ENCODE measurements around the gene NMNAT2. TPM values are rescaled to one million over a fixed set of nuclear protein-coding genes. Genes with fewer than 3 reads are reported as not detected.

The NMNAT2 gene
- total and polyA plus RNA-seq, 10 of the 15 experiments (the other 5 are each of a cell fraction or from before 2014, with no cell fraction given) = 0.02 to 2.0 (median 0.60) TPM

DNA sequence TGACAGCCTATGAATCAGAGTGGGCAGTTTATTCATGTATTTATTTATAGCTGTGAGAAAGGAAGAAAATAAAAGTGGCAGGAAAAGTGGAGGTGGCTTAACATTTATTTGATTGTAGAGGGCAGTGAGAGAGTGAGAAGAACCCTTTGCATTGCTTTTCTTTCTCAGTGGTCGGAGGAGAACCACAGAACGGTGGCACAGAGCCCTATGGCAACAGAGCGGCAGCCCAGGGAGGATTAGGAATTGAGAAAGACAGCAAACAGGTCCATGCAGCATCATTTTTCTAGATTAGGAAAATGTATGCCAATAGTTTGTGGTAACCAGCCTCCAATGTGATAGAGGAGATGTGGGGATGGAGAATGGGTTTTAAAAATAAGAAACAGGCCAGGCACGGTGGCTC, 53.1 kb downstream of the NMNAT2 start:
- peaks cover 0 to 2% of the 10 kb centered on the region in 2 experiments; a peak in 2 of 4 replicates for H3K27me3 ChIP-seq (replicated peaks in 1 of 2; ENCODE audit: control insufficient read depth in 2 of 2, insufficient read depth in 2 of 2, low read length in 1 of 2)
- no peak overlapping the region for H3K9ac ChIP-seq (ENCODE audit: control insufficient read depth, insufficient read depth, low read length)
- H4K20me1 ChIP-seq (ENCODE audit: control insufficient read depth, insufficient read depth) = no peaks in the 10 kb centered on the region
- in situ Hi-C loops (cut with MboI) (no loop called here), intact Hi-C loops (cut with micrococcal nuclease; ENCODE audit: unreplicated experiment) (no loop called here)
- ChIA-PET RAD21 (ENCODE audit: unreplicated experiment) (no interaction called here), CTCF (interaction anchor here (1.1 kb wide), 1 partner anchor 268 kb away, joined by 3 read pairs; no protein-coding TSS in a partner anchor), POLR2A (no interaction called here), SMC1A (ENCODE audit: uncharacterized antibody, unreplicated experiment) (no interaction called here)
- H3K4me3 ChIP-seq = no peak overlapping the region
- H3K4me2 ChIP-seq (ENCODE audit: control insufficient read depth, insufficient read depth) = no peak overlapping the region
- no peak for FAIRE-seq
- ATAC-seq = no peak
- no peak overlapping the region for H2AFZ ChIP-seq (ENCODE audit: control insufficient read depth, low read depth, low read length)
- DNase-seq (ENCODE audit: low read depth, low spot score) = no peak
- TF ChIP-seq, protein P1, sequence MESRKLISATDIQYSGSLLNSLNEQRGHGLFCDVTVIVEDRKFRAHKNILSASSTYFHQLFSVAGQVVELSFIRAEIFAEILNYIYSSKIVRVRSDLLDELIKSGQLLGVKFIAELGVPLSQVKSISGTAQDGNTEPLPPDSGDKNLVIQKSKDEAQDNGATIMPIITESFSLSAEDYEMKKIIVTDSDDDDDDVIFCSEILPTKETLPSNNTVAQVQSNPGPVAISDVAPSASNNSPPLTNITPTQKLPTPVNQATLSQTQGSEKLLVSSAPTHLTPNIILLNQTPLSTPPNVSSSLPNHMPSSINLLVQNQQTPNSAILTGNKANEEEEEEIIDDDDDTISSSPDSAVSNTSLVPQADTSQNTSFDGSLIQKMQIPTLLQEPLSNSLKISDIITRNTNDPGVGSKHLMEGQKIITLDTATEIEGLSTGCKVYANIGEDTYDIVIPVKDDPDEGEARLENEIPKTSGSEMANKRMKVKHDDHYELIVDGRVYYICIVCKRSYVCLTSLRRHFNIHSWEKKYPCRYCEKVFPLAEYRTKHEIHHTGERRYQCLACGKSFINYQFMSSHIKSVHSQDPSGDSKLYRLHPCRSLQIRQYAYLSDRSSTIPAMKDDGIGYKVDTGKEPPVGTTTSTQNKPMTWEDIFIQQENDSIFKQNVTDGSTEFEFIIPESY (IDR thresholded peaks at IDR 0.05) = no peak
- no peak for TF ChIP-seq NFYB (IDR thresholded peaks at IDR 0.05; ENCODE audit: insufficient read depth, low read depth, low read length)
- no peak for TF ChIP-seq SUPT20H (IDR thresholded peaks at IDR 0.05; ENCODE audit: borderline replicate concordance, control insufficient read depth, low read depth, low read length)
- TF ChIP-seq PAX5 (IDR thresholded peaks at IDR 0.05; ENCODE audit: borderline replicate concordance, low read depth, low read length) = no peak
- TF ChIP-seq STAT3 (IDR thresholded peaks at IDR 0.05; ENCODE audit: low read depth, low read length) = no peak
- no peak for TF ChIP-seq CHD4 (IDR thresholded peaks at IDR 0.05)
- no peak for TF ChIP-seq PML (IDR thresholded peaks at IDR 0.05; ENCODE audit: low read length)
- TF ChIP-seq GABPA (IDR thresholded peaks at IDR 0.05; ENCODE audit: low read depth) = no peak
- TF ChIP-seq DPF2 (IDR thresholded peaks at IDR 0.05) = no peak
- TF ChIP-seq MYB (IDR thresholded peaks at IDR 0.05; ENCODE audit: borderline replicate concordance, low read depth, low read length) = no peak
- TF ChIP-seq, protein P2, sequence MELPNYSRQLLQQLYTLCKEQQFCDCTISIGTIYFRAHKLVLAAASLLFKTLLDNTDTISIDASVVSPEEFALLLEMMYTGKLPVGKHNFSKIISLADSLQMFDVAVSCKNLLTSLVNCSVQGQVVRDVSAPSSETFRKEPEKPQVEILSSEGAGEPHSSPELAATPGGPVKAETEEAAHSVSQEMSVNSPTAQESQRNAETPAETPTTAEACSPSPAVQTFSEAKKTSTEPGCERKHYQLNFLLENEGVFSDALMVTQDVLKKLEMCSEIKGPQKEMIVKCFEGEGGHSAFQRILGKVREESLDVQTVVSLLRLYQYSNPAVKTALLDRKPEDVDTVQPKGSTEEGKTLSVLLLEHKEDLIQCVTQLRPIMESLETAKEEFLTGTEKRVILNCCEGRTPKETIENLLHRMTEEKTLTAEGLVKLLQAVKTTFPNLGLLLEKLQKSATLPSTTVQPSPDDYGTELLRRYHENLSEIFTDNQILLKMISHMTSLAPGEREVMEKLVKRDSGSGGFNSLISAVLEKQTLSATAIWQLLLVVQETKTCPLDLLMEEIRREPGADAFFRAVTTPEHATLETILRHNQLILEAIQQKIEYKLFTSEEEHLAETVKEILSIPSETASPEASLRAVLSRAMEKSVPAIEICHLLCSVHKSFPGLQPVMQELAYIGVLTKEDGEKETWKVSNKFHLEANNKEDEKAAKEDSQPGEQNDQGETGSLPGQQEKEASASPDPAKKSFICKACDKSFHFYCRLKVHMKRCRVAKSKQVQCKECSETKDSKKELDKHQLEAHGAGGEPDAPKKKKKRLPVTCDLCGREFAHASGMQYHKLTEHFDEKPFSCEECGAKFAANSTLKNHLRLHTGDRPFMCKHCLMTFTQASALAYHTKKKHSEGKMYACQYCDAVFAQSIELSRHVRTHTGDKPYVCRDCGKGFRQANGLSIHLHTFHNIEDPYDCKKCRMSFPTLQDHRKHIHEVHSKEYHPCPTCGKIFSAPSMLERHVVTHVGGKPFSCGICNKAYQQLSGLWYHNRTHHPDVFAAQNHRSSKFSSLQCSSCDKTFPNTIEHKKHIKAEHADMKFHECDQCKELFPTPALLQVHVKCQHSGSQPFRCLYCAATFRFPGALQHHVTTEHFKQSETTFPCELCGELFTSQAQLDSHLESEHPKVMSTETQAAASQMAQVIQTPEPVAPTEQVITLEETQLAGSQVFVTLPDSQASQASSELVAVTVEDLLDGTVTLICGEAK (IDR thresholded peaks at IDR 0.05; ENCODE audit: borderline replicate concordance) = no peak
- TF ChIP-seq EGR1 (IDR thresholded peaks at IDR 0.05; ENCODE audit: borderline replicate concordance in 1 of 2, low read depth in 2 of 2, low read length in 2 of 2) = no peak
- no peak for TF ChIP-seq BRCA1 (IDR thresholded peaks at IDR 0.05; ENCODE audit: low read depth, low read length)
- TF ChIP-seq ZBED1 (IDR thresholded peaks at IDR 0.05; ENCODE audit: borderline replicate concordance) = no peak
- H3K79me2 ChIP-seq (ENCODE audit: control insufficient read depth, insufficient read depth, low read length) = no peaks in the 10 kb centered on the region
- no peak overlapping the region for H3K27ac ChIP-seq (ENCODE audit: control insufficient read depth, insufficient read depth)
- H3K9me3 ChIP-seq (replicated peaks; ENCODE audit: control insufficient read depth, insufficient read depth, low read length) = no peaks in the 10 kb centered on the region
- H3K36me3 ChIP-seq (ENCODE audit: control insufficient read depth in 2 of 2, insufficient read depth in 2 of 2, low read length in 1 of 2) = no peaks in the 10 kb centered on the region
- BruUV-seq (replicated peaks) = no TSS peak
- H3K4me1 ChIP-seq (ENCODE audit: control insufficient read depth, insufficient read depth, low read length) = no peaks in the 10 kb centered on the region
- 79% methylated on average over 4 of the region's 4 CpGs for WGBS (ENCODE audit: insufficient coverage, insufficient replicate concordance, low lambda C conversion rate, missing lambda C conversion rate)

All from GM12878 (cell line).